ENCODE results near the gene EFNA2.

Gene EFNA2

DNA sequence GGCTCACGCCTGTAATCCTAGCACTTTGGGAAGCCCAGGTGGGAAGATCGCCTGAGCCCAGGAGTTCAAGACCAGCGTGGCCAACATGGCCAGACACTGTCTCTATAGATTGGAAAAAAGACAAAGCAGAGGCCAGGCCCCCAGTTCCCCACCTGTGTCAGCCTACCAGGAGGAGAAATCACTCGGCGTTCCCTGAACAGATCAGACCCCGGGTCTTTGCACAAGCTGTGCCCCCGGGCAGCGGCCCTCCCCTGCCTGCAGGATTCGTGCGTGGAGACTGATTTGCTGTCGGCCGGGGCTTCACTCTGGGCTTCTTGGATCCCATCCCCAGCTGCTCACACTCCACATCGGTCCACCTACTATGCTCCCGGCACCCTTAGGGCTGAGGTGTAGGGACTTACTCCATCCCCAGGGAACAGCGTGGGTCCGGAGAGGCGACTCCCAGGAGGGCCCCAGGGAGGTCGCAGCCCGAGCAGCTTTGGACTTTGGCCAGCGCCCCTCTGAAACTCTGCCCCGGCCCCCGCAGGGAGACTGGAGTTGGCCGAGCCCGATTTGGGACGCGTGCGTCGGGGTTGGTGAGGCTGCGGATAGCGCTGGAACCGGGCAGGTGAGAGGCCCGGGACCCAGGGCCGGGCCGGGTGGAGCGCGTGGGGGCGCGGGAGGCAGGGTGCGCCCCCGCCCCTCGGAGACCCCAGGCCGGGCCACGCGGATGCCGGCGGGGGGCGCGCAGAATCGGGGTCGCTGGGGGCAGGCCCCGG lies 515 bp upstream of the EFNA2 start:
- no peak for DNase-seq

DNA sequence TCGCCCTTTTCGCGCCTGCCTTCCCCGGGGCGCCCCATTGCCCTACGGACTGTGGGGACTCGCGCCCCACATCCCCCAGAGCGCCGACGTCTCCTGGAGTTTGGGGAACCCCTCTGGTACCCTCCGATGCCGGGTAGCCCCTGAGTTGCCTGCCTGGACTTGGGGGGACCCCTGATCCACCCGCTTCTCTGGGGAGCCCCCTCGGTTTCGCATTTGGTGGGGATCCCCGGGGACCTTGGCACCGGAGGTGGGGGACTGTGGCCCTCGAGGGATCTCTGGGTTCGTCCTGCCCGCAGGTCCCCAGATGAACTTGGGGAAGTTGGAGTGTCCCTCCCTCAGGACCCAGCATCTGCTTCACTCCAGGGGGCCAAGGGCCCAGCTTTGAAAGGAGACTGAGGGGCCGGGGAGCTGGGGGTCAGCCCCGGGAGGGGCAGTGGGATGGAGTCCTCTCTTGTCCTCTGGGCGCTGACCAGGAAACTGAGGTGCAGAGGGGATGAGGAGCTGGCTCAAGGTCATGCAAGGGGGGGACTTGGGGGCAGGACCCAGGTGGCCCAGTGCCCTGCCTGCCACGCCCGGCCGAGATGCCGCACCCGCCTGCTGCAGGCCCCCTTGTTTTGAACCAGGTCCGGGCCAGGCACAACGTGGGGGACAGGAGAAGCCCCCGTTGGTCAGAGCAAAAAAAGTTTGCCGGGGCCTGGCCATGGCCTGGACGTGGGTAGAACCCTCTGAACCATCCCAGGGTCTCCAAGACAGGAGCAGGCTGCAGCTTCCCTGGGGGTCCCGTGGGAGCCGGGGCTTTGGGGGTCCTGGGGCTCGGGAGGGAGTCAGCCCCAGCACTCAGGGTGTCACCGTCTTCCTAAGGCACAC lies 1.0 kb downstream of the EFNA2 start:
- no peak for DNase-seq

DNA sequence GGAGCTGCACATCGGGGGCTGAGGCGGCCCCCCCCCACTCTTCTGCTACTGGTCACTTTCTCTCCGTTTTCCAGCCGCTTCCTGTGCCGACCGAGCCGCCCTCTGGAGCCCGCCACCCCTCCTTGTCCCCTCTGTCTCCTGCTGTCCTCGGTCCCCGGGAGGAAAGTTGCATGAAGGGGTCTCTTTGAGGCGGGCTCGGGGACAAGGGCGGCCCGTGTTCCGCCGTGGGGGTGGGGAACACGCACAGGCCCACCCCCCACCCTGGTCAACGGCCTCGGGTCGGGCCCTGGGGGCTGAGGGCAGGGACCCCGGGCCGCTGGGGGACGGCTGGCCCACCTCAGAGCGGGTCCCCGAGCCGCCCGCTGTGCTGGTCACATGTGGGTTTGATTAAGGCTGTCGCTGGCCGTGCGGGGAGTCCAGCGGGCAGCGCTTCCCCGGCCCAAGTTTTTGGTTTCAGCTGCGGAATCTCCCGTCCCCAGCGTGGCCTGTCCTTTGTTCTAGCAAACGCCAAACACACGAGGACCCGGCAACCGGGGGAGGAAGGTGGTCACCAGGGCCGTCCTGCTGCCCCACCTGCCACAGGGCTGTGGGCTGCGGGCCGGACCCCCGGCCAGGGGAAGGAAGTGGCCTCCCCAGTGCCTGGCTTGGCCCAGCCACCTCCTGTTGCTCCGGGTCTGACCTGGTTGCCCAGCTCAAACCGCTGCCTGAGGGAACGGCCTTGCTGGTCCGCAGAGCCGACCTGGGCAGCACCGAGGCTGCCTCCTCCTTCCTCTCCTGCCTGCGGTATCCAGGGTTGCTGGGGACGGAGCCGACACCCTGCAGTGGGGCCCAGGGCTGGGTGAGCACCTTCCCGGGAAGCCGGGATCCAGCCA lies 1.9 kb downstream of the EFNA2 start:
- no peak for DNase-seq

DNA sequence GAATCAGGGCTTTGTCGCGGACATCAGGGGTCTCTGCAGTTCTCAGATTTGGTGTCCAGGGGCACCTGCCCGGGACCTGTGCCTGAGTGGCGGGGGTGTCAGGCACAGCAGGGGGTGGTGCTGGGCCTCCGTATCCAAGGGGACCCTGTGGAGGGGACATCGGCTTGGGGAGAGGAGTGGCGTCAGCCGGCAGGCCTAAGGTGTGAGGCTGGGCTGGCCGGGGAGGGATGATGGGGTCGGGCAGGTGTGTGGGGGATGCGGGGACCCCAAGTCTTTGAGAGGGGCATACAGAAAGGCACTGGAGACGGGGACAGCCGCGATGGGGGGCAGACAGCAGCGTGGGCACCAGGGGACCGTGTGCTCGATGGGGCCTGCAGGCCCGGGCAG lies 2.5 kb downstream of the EFNA2 start:
- DNase-seq = no peak

DNA sequence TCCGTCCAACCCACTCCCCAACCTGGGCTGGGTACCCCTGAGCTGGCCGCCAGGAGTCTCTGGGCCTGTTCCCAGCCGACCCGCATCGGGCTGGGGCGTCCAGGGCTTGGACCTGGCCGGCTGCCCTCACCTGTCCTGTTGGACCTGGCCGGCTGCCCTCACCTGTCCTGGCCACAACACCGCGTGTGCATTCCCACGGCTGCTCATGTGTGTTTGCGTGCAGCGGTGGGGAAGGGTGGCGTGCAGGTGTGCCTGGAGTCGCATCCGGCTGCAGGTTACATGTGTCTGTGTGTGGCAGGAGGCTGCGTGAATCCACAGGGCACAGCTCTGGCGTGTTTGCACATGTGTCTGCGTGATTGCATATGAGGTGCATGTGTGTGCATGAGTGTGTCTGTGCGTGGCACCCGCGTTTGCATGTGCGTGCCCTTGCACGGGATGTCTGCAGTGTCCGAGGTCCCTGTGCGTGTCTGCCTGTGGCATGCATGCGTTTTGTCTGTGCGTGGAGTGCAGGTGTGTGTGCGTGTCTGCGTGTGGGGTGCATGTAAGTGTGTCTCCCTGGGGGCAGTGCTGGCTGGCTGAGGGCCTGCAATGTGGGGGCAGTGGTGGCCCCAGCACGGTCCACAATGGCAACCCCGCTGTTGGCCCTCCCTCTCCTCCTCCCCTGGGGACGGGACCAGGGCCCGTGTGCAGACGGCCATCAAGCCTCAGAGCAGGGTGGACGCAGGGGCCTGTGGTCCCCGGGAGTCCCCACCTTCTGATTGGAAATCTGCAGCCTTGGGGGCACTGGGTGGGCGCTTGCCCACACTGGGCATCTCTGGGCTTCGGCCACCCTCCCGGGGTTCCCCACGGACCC lies 3.4 kb downstream of the EFNA2 start:
- no peak for DNase-seq

DNA sequence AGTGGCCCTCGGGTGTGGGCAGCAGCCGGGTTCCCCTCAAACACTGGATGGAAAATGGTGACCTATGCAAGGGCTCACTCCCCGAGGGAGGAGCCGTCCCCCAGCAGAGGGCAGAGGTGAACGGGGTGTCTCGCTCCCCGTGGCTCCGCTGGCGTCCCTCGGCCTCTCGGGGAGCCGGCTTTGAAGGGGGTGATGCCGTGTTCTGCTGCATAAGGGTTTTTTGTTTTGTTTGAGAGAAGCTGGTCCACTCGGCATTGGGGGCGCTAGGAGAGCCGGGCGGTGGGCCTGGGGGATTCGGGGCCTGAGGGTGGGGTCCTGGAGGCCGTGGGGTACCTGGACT lies 4.0 kb downstream of the EFNA2 start:
- DNase-seq = no peak

DNA sequence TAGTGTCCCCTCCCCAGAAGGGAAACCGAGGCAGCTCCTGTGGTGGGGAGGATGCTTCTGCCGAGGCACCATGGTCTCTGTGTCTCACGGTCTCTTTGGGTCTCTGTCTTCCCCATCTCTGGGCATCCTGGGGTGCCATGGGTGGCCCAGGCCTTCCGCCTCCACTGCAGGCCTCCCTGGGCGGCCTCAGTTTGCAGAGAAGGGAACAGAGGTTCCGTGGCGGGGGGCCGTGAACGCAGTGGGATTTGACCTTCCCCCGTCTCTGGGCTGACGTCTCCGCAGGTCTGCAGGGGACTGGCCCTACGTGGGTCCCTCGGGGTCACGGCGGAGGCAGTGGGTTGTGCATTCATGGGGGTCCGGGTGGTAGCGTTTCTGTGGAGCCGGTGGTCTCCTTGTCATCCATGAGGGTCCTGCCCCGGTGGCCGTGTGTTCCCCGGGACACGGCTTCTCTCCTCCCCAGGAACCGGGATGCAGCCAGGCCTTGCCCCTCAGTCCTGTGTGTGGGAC lies 4.6 kb downstream of the EFNA2 start:
- no peak for DNase-seq

DNA sequence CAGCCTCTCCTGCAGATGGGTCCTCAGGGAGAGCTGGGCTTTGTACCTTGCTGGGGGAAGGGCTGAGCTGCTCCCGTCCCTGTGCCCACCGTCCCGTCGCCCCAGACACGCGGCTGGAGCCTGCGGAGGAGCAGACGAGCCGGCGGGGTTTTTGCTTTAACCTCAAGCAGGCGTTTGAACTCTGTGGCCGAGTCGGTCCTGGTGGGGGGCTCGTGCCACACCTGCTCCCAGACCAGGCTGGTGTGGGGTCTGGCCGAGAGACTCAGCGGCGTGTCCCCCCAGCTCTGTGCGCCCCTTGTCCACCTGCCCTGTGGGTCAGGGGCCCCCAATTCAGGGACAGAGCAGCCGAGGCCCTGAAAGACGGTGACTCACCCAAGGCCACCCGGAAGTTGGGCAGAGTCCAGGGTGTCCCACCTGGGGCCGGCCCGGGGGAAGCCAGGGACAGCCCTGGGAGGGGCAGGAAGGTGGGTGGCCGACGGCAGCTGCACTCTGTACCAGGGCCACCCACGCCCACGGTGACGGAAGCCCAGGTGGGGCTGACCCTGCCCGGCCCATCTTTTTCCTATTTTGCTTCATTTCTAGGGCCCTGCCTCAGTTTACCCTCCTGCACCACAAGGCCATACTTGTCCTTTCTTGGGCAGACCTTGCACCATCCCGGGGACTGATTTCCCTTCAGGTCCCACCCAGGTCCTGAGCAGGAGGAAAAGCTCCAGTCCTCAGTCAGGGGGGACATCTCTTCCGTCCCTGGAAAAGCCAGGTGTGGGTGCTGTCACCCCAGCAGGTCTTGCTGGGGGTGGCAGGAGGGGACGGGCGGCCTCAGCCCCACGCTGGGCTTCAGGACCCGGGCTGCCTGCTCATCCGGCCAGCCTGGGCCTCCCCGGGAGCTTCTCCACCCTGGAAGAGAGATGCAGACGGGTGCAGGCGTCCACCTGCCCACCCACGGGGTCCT lies 5.3 kb downstream of the EFNA2 start:
- DNase-seq = no peak

DNA sequence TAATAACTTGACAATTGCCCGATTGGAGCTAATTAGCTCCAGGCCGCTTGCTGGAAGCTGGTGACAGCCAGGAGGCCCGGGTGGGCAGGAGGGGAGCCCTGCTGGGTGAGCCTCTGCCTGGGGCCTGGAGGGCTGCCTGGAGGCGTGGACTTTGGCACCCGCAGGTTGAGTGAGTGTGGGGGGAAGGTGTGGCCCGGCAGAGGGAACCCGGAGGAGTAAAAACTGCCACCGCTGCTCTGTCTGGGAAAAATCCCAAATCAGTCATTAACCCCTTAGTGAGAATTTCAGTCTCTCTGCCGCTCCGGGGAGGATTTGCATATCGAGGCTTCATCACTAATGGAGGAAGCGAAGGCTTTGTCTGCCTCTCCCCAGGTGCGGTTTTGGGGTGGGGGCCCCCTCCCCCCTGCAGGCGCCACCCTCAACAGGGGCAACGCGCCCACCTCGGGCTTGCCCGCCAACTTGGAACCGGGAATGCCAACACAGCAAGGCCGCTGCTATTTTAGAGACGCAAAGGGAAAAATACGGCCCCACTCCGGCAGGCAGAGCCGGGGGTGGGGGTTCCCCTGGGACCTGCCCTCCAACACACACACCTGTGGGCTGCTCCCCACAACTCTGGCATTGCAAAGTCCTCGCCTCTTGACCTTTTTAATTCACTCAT lies 6.2 kb downstream of the EFNA2 start:
- DNase-seq = no peak

DNA sequence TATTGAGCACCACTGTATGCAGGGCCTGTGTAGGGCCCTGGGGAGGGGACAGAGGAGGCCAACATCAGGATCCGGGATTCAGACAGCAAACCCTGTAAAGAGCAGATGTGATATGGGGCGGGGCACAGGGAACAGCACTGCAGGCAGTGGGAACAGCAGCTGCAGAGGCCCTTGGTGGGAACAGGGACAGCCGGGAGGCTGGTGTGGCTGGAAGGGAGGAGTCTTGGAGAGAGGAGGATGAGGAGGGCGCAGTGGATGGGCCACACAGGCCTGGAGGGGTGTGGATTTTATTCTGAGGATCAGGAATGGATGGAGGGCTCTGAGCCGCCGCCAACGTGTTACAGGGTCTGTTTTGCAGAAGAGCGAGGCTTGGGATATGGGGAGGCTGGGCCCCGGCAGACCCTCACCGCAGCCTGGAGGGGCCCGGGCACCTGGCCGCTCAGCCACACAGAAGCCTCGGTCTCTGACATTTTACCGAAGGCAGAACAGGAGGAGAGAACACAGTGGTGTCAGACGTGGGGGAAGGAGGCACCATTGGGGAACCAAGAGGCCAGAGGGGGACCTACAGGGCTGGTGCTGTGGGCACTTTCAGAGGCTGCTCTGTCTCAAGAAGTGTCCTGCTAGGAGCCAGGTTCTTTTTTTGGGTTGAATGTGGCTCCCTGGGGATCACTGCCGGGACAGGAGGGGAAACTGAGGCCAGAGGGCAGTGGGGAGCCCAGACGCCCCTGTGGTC lies 6.9 kb downstream of the EFNA2 start:
- no peak for DNase-seq

DNA sequence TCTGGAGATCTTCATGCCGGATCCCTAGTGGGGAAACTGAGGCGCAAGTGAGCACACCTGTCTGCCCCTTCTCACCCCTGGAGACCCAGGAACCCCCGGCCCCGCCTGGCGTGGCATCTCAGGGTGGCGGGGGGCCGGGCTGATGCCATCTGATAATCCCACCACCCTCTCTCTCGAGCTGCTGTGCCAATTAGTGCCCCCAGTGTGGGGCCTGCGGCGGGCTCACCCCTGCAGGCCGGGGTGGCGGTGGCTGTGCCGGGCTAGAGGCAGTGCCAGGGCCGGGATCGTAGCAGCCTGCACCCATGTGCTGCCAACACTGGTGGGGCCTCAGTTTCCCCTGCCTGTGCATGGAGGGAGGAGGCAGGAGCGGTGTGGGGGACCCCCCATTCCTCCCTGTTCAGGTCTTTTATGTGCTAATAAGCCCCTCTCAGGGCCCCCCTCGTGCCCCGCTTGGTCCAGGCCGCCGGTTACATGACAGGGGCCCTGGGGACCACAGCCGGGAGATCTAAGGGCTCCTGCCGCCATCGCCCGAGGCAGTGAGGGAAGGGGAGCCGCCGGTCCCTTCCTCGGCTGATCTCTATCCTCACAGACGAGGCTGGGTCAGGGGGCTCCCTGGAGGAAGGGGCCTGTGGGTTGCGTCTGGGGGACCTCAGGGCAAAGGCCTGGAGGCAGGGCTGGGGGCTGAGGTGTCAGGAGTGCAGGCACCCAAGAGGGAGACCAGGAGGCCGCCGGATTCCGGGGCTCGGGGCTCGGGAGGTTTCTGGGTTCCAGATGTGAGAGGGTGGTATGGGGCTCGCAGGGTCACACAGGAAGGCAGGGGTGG lies 8.3 kb downstream of the EFNA2 start:
- no peak for DNase-seq

DNA sequence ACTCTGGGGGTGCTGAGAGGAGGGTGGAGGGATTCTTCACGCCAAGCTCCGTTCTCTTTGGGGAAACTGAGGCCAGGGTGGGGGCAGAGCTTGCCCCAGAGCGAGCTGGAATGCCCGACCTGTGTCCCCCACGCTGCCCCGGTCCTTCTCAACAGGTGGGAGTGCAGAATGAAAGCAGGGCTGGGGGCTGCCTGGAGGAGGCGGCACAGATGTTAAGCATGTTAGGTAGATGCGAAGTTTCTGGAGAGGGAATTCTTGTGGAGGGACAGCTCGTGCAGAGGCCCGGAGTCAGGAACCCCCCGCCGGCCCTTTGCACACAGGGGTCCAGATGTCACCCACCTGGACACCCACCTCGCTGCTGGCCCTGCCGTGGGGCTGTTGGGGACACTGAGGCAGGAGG lies 9.0 kb downstream of the EFNA2 start:
- DNase-seq = no peak

DNA sequence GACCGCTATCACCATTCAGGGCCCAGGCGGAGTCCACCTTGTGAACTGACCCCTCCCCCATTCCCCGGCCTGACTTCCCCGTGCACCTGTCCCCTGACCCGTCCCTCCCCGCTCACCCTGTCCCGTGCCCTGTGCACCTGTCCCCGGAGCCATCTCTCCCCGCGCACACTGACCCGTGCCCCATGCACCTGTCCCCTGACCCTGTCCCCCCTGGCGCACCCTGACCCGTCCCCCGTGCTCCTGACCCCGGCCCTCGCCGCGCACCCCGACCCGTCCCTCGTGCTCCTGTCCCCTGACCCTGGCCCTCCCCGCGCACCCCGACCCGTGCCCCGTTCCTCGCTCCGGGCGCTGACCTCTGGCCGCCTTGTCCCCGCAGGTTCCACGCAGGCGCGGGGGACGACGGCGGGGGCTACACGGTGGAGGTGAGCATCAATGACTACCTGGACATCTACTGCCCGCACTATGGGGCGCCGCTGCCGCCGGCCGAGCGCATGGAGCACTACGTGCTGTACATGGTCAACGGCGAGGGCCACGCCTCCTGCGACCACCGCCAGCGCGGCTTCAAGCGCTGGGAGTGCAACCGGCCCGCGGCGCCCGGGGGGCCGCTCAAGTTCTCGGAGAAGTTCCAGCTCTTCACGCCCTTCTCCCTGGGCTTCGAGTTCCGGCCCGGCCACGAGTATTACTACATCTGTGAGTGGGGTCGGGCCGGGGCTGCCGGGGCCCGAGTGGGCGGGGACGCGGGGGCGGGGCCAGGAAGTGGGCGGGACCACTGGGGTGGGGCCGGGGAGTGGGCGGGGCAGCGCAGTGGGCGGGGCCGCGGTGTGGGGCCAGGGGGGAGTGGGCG lies 9.7 kb downstream of the EFNA2 start:
- DNase-seq = no peak

DNA sequence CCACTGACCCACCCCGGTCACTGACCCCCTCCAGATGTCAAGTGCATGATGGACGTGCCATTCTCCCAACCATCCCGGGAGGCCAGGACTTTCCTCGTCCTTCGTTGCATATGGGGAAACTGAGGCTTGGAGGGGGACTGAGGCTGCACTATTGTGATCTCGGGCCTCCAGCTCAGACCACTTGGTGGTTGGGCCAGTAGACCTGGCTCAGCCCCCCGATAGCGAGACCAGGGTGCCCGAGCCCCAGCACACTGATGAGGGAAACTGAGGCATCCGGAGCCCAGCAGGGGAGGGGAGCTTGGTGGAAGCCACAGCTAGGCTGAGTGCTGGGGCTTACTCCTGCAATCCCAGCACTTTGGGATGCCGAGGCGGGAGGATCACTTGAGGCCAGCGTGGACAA lies 10.4 kb downstream of the EFNA2 start:
- no peak for DNase-seq

DNA sequence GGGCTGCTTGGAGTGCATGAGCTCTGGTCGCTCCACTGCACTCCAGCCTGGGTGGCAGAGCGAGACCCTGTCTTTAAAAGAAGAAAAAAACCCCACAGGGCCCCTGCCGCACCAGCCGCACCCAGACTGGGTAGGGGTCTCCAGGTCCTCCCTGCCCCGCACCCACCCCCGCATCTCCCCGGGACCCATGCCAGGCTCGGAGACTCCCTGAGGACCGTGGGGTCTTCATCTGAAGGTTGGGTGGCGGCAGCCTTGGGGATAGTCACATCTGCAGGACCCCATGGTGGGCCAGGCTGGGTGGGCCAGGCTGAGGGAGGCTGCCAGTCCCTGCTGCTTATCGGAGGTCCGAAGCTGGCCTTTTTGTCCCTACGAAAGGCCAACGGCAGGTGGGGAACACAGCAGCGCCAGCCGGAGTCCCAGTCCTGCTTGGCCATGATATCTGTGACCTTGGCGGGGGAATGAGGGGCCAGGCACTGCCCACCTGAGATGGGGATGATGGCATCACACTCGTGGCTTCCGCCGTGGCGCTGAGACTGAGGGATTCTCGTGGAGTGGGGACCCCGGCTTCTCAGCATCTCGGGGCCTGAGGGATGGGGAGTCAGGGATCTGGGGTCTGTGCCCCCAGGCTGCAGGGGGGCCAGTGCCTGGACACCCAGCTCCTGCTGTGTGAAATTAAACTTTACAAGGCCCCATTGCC lies 11.1 kb downstream of the EFNA2 start:
- DNase-seq = no peak

DNA sequence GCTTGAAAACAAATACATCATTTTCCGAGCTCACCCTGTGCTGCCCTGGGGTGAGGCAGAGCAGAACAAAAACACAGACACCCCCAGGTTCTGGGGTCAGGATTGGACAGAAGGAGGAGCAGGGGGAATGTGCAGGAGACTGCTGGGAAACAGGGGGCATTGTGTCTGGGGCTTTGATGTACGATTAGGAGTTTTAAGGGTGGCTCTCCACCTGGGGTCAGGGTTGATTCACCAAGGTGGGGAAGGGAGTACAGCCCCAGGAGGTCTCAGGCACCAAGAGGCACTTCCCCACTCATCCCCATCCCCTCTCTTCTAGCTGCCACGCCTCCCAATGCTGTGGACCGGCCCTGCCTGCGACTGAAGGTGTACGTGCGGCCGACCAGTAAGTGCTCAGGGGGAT lies 12.6 kb downstream of the EFNA2 start:
- DNase-seq = no peak

DNA sequence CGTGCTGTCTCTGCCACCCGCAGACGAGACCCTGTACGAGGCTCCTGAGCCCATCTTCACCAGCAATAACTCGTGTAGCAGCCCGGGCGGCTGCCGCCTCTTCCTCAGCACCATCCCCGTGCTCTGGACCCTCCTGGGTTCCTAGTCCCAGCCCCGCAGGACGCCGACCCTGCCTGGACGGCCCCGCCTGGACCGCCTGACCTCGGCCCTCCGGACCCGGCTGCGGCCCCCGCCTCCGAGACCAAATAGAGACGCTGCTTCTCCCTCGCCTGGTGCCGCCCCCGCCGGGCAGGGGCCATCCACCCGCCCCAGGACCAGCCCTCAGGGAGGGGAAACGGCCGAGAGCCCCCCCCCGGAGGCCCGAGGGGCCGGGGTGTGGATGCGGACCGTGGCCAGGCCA lies 14.1 kb downstream of the EFNA2 start:
- DNase-seq = no peak

Measured in NCI-H2227 treated with DMSO at 0.1 percent for 48 hours (cell line).